SK-N-SH (cell line): ENCODE measurements around the gene CISD1. TPM values are rescaled to one million over a fixed set of nuclear protein-coding genes. Genes with fewer than 3 reads are reported as not detected.

Source experiments
- CTCF ChIP-seq: fragments of 200-600 bp; sonication (generic); IDR thresholded peaks from 2 replicates; pipeline ENCODE4 v1.6.1; 2017; ENCODE audit warnings: antibody characterized with exemption, mild to moderate bottlenecking, moderate library complexity
- ELF1 ChIP-seq: IDR thresholded peaks from 2 replicates; pipeline ENCODE4 v1.4.0; 2012
- EP300 ChIP-seq, 2 experiments: IDR thresholded peaks; 2 replicates each; pipeline versions ENCODE4 v1.4.0 to v1.6.1; 2012; ENCODE audit warnings: borderline replicate concordance in 1 of 2, low read depth in 1 of 2, low read length in 1 of 2
- EZH2phosphoT487 ChIP-seq: fragments of 200-600 bp; sonication (generic); IDR thresholded peaks from 2 replicates; pipeline ENCODE4 v1.6.1; 2017; ENCODE audit warnings: low read depth, mixed run types, mild to moderate bottlenecking, antibody characterized with exemption, moderate library complexity, borderline replicate concordance
- FOSL2 ChIP-seq: IDR thresholded peaks from 2 replicates; pipeline ENCODE4 v1.4.0; 2012; ENCODE audit warnings: low read depth, mild to moderate bottlenecking, moderate library complexity, borderline replicate concordance
- FOXJ3 ChIP-seq: sonication (generic); formaldehyde crosslinking; IDR thresholded peaks from 2 replicates; pipeline ENCODE4 v1.5.1; 2020; ENCODE audit warnings: mild to moderate bottlenecking, missing genetic modification reagents
- GABPA ChIP-seq: IDR thresholded peaks from 2 replicates; pipeline ENCODE4 v1.4.0; 2012; ENCODE audit warnings: low read depth, mild to moderate bottlenecking
- GATA2 ChIP-seq: sonication (generic); formaldehyde crosslinking; IDR thresholded peaks from 2 replicates; pipeline ENCODE4 v1.5.0; 2020; ENCODE audit warnings: mild to moderate bottlenecking, missing genetic modification reagents
- IRF3 ChIP-seq: fragments of 150-350 bp; IDR thresholded peaks from 2 replicates; pipeline ENCODE4 v1.6.1; 2016; ENCODE audit warnings: mild to moderate bottlenecking, low read depth, low read length
- JUND ChIP-seq: IDR thresholded peaks from 2 replicates; pipeline ENCODE4 v1.4.0; 2012
- MAX ChIP-seq: IDR thresholded peaks from 2 replicates; pipeline ENCODE4 v1.4.0; 2012; ENCODE audit warnings: low read depth
- MEF2A ChIP-seq: IDR thresholded peaks from 2 replicates; pipeline ENCODE4 v1.4.0; 2012; ENCODE audit warnings: low read depth, borderline replicate concordance
- MXI1 ChIP-seq: IDR thresholded peaks from 2 replicates; pipeline ENCODE4 v1.6.1; 2012; ENCODE audit warnings: mild to moderate bottlenecking, low read depth, low read length, improper control_type of control experiment
- NFIC ChIP-seq: IDR thresholded peaks from 2 replicates; pipeline ENCODE4 v1.4.0; 2012; ENCODE audit warnings: borderline replicate concordance
- NRF1 ChIP-seq: IDR thresholded peaks from 2 replicates; pipeline ENCODE4 v1.6.1; 2012; ENCODE audit warnings: low read depth, mild to moderate bottlenecking, low read length
- POLR2AphosphoS5 ChIP-seq: IDR thresholded peaks from 2 replicates; pipeline ENCODE4 v1.6.1; 2012; ENCODE audit warnings: low read depth, low read length
- RFX5 ChIP-seq: IDR thresholded peaks from 2 replicates; pipeline ENCODE4 v1.6.1; 2012; ENCODE audit warnings: mild to moderate bottlenecking, improper control_type of control experiment, low read length
- RXRA ChIP-seq: IDR thresholded peaks from 2 replicates; pipeline ENCODE4 v1.4.0; 2012; ENCODE audit warnings: low read depth, mild to moderate bottlenecking, borderline replicate concordance
- SIN3A ChIP-seq: IDR thresholded peaks from 2 replicates; pipeline ENCODE4 v1.6.1; 2012; ENCODE audit warnings: low read depth, mild to moderate bottlenecking, low read length, moderate library complexity, borderline replicate concordance
- TAF1 ChIP-seq: IDR thresholded peaks from 2 replicates; pipeline ENCODE4 v1.6.1; 2012; ENCODE audit warnings: low read depth, mild to moderate bottlenecking, low read length, moderate library complexity, borderline replicate concordance
- TEAD4 ChIP-seq: IDR thresholded peaks from 2 replicates; pipeline ENCODE4 v1.4.0; 2012; ENCODE audit warnings: mild to moderate bottlenecking, borderline replicate concordance; ENCODE audit not compliant: insufficient read depth
- YY1 ChIP-seq: IDR thresholded peaks from 2 replicates; pipeline ENCODE4 v1.4.0; 2012; ENCODE audit warnings: low read depth, mild to moderate bottlenecking
- ZBTB33 ChIP-seq: IDR thresholded peaks from 2 replicates; pipeline ENCODE4 v1.4.0; 2012; ENCODE audit warnings: low read depth, borderline replicate concordance
- polyA plus RNA-seq, 3 experiments: library from polyadenylated mRNA; depleted of rRNA; stranded (reverse); fragments of >200 nt; gene quantifications; 2 replicates each; pipeline ENCODE4 v1.2.3, GENCODE V29; 2012

The CISD1 gene
- polyA plus RNA-seq, 1 of the 3 experiments (the other 2 are of a cell fraction): 34.1 TPM

- no peak for TF ChIP-seq GABPA
- no peak for TF ChIP-seq RFX5
- TF ChIP-seq TEAD4: peak; percentile 76; the same call in 1 of the 2 replicates
- no peak for TF ChIP-seq MEF2A
- peak in 1 of 2 experiments; percentile 41; a peak in 1 of 4 replicates for TF ChIP-seq EP300 (IDR thresholded peaks at IDR 0.05; ENCODE audit: borderline replicate concordance in 1 of 2, low read depth in 1 of 2, low read length in 1 of 2)
- no peak; the same call in 1 of the 2 replicates for TF ChIP-seq RXRA
- 0 out of 2 replicates have a peak, but pooled peaks have one; percentile 7 for TF ChIP-seq CTCF
- no peak for TF ChIP-seq FOXJ3
- no peak for TF ChIP-seq YY1
- peak; percentile 89 for TF ChIP-seq JUND
- TF ChIP-seq POLR2AphosphoS5: no peak
- TF ChIP-seq ELF1: no peak
- no peak for TF ChIP-seq TAF1
- no peak; the same call in 1 of the 2 replicates for TF ChIP-seq NFIC
- no peak for TF ChIP-seq NRF1
- TF ChIP-seq IRF3: no peak
- no peak for TF ChIP-seq MAX
- no peak for TF ChIP-seq EZH2phosphoT487
- TF ChIP-seq GATA2 (CRISPR knock-in tag): no peak
- TF ChIP-seq MXI1: no peak
- TF ChIP-seq FOSL2: peak; percentile 91; the same call in 1 of the 2 replicates
- TF ChIP-seq ZBTB33: no peak
- TF ChIP-seq SIN3A: no peak
- TF ChIP-seq, all 33 proteins: peak for 7
These were observed 31.7 kb upstream of the CISD1 start (continued) for GRCh38 chr10:58237014-58237834.
